ENCODE data around the gene CAB39. TPM values are rescaled to one million over a fixed set of nuclear protein-coding genes. Genes with fewer than 3 reads are reported as not detected.
A peak's percentile ranks its signal among the peaks of the same experiment; 100 is the strongest.

The CAB39 gene
- total and polyA plus RNA-seq, 2 donors (not counting 1 experiment from before 2014, with no cell fraction given) = 51.1 to 72.3 TPM

- Histone ChIP-seq H3K4me2 (ENCODE audit: extremely low read depth, insufficient read depth, low read length) (no peak overlapping the region), H3K27ac (ENCODE audit: insufficient read depth, low read length) (no peak overlapping the region), H3K36me3 (ENCODE audit: control insufficient read depth, insufficient read depth, low read length) (peaks cover 2% of the 10 kb centered on the region), H3K4me3 (replicated peaks in 1 of 4; ENCODE audit: control extremely low read depth in 1 of 4, insufficient read depth in 1 of 4, low read depth in 3 of 4, low read length in 4 of 4) (no peak overlapping the region), H3K9me3 (ENCODE audit: control insufficient read depth, insufficient read depth, low read depth, low read length) (no peaks in the 10 kb centered on the region), H3K9ac (ENCODE audit: insufficient read depth, low read length) (no peak overlapping the region), H3K4me1 (ENCODE audit: control insufficient read depth, extremely low read depth, insufficient read depth, low read length) (peaks cover 17% of the 10 kb centered on the region), H3K79me2 (ENCODE audit: control insufficient read depth, insufficient read depth, low read length) (peaks cover 38% of the 10 kb centered on the region), H4K20me1 (ENCODE audit: control insufficient read depth, extremely low read depth, insufficient read depth, low read length) (no peaks in the 10 kb centered on the region), H2AFZ (ENCODE audit: low read length) (no peak overlapping the region), H3K27me3 (ENCODE audit: control insufficient read depth, insufficient read depth, low read length) (no peaks in the 10 kb centered on the region)
- no peak for DNase-seq (ENCODE audit: low read depth in 2 of 2)
- no peak for TF ChIP-seq EZH2 (IDR thresholded peaks at IDR 0.05; ENCODE audit: low read length, missing control alignments)
- TF ChIP-seq, protein P1, sequence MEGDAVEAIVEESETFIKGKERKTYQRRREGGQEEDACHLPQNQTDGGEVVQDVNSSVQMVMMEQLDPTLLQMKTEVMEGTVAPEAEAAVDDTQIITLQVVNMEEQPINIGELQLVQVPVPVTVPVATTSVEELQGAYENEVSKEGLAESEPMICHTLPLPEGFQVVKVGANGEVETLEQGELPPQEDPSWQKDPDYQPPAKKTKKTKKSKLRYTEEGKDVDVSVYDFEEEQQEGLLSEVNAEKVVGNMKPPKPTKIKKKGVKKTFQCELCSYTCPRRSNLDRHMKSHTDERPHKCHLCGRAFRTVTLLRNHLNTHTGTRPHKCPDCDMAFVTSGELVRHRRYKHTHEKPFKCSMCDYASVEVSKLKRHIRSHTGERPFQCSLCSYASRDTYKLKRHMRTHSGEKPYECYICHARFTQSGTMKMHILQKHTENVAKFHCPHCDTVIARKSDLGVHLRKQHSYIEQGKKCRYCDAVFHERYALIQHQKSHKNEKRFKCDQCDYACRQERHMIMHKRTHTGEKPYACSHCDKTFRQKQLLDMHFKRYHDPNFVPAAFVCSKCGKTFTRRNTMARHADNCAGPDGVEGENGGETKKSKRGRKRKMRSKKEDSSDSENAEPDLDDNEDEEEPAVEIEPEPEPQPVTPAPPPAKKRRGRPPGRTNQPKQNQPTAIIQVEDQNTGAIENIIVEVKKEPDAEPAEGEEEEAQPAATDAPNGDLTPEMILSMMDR (conservative IDR thresholded peaks at IDR 0.05 in 1 of 2, IDR thresholded peaks at IDR 0.05 in 1 of 2; ENCODE audit: low read depth in 1 of 2, low read length in 2 of 2) = no peak
Measured at GRCh38 chr2:230761704-230762103, 49.1 kb downstream of the CAB39 start.

DNA sequence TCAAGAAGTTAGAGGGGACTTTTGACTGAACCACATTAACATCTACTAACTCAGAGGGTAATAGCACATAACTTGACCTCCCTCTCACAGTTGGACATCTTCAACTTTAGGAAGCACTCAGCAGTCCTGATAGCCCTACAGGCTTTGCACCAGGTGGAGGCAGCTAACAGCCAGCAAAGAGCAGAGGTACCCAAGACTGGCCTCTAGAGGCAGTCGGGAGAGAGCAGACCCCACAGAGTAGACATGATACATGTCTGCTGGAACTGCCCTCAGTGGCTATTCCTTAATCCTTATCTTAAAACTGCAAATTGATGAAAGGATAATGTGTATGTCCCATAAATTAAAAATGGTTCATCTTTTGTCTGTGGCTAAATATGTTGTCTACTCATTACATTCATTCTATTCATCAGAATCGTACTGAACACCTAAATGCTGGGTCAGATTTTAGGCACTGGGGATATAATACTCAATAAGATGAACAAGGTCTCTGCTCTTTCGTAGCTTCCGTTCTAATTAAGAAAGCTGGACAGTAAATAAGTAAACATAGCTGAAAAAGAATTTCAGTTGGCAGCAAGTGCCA is 49.8 kb downstream of the CAB39 start:
- H4K20me1 ChIP-seq (ENCODE audit: control insufficient read depth, extremely low read depth, insufficient read depth, low read length) = no peaks in the 10 kb centered on the region
- no peak for TF ChIP-seq EZH2 (IDR thresholded peaks at IDR 0.05; ENCODE audit: low read length, missing control alignments)
- TF ChIP-seq, protein P1 (conservative IDR thresholded peaks at IDR 0.05 in 1 of 2, IDR thresholded peaks at IDR 0.05 in 1 of 2; ENCODE audit: low read depth in 1 of 2, low read length in 2 of 2) = peak; percentile 26 to 61
- no peaks in the 10 kb centered on the region for H3K27me3 ChIP-seq (ENCODE audit: control insufficient read depth, insufficient read depth, low read length)

GRCh38 chr2:230764346-230764745 is 51.7 kb downstream of the CAB39 start:
- Histone ChIP-seq H3K36me3 (ENCODE audit: control insufficient read depth, insufficient read depth, low read length) (peaks cover 2% of the 10 kb centered on the region), H3K79me2 (ENCODE audit: control insufficient read depth, insufficient read depth, low read length) (peaks cover 20% of the 10 kb centered on the region), H3K4me3 (replicated peaks in 1 of 4; ENCODE audit: control extremely low read depth in 1 of 4, insufficient read depth in 1 of 4, low read depth in 3 of 4, low read length in 4 of 4) (no peak overlapping the region), H3K4me2 (ENCODE audit: extremely low read depth, insufficient read depth, low read length) (no peak overlapping the region), H3K27ac (ENCODE audit: insufficient read depth, low read length) (no peak overlapping the region), H2AFZ (ENCODE audit: low read length) (no peak overlapping the region), H4K20me1 (ENCODE audit: control insufficient read depth, extremely low read depth, insufficient read depth, low read length) (no peaks in the 10 kb centered on the region), H3K27me3 (ENCODE audit: control insufficient read depth, insufficient read depth, low read length) (no peaks in the 10 kb centered on the region), H3K9ac (ENCODE audit: insufficient read depth, low read length) (no peak overlapping the region), H3K4me1 (ENCODE audit: control insufficient read depth, extremely low read depth, insufficient read depth, low read length) (peaks cover 4% of the 10 kb centered on the region), H3K9me3 (ENCODE audit: control insufficient read depth, insufficient read depth, low read depth, low read length) (no peaks in the 10 kb centered on the region)
- TF ChIP-seq, protein P1 (conservative IDR thresholded peaks at IDR 0.05 in 1 of 2, IDR thresholded peaks at IDR 0.05 in 1 of 2; ENCODE audit: low read depth in 1 of 2, low read length in 2 of 2) = no peak
- no peak for TF ChIP-seq EZH2 (IDR thresholded peaks at IDR 0.05; ENCODE audit: low read length, missing control alignments)
- DNase-seq (ENCODE audit: low read depth in 2 of 2) = no peak

More for the DNA sequence above, 49.8 kb downstream of the CAB39 start:
- Histone ChIP-seq H3K79me2 (ENCODE audit: control insufficient read depth, insufficient read depth, low read length) (peaks cover 31% of the 10 kb centered on the region), H3K4me1 (ENCODE audit: control insufficient read depth, extremely low read depth, insufficient read depth, low read length) (peaks cover 13% of the 10 kb centered on the region), H3K9me3 (ENCODE audit: control insufficient read depth, insufficient read depth, low read depth, low read length) (no peaks in the 10 kb centered on the region), H2AFZ (ENCODE audit: low read length) (no peak overlapping the region), H3K27ac (ENCODE audit: insufficient read depth, low read length) (no peak overlapping the region), H3K36me3 (ENCODE audit: control insufficient read depth, insufficient read depth, low read length) (peaks cover 2% of the 10 kb centered on the region), H3K4me2 (ENCODE audit: extremely low read depth, insufficient read depth, low read length) (no peak overlapping the region), H3K4me3 (replicated peaks in 1 of 4; ENCODE audit: control extremely low read depth in 1 of 4, insufficient read depth in 1 of 4, low read depth in 3 of 4, low read length in 4 of 4) (no peak overlapping the region), H3K9ac (ENCODE audit: insufficient read depth, low read length) (no peak overlapping the region)
- peak in 1 of 2 donors; percentile 37 for DNase-seq (ENCODE audit: low read depth in 2 of 2)

Data from fibroblast of lung (primary cell).